ENCODE data around the gene ATP5F1B. TPM values are rescaled to one million over a fixed set of nuclear protein-coding genes. Genes with fewer than 3 reads are reported as not detected.
A peak's percentile ranks its signal among the peaks of the same experiment; 100 is the strongest.

ATP5F1B gene
- total and polyA plus RNA-seq, 2 of the 13 experiments (the other 11 are each of a cell fraction or from before 2014, with no cell fraction given) = 1,051 to 1,180 TPM

- TF ChIP-seq, protein P1, sequence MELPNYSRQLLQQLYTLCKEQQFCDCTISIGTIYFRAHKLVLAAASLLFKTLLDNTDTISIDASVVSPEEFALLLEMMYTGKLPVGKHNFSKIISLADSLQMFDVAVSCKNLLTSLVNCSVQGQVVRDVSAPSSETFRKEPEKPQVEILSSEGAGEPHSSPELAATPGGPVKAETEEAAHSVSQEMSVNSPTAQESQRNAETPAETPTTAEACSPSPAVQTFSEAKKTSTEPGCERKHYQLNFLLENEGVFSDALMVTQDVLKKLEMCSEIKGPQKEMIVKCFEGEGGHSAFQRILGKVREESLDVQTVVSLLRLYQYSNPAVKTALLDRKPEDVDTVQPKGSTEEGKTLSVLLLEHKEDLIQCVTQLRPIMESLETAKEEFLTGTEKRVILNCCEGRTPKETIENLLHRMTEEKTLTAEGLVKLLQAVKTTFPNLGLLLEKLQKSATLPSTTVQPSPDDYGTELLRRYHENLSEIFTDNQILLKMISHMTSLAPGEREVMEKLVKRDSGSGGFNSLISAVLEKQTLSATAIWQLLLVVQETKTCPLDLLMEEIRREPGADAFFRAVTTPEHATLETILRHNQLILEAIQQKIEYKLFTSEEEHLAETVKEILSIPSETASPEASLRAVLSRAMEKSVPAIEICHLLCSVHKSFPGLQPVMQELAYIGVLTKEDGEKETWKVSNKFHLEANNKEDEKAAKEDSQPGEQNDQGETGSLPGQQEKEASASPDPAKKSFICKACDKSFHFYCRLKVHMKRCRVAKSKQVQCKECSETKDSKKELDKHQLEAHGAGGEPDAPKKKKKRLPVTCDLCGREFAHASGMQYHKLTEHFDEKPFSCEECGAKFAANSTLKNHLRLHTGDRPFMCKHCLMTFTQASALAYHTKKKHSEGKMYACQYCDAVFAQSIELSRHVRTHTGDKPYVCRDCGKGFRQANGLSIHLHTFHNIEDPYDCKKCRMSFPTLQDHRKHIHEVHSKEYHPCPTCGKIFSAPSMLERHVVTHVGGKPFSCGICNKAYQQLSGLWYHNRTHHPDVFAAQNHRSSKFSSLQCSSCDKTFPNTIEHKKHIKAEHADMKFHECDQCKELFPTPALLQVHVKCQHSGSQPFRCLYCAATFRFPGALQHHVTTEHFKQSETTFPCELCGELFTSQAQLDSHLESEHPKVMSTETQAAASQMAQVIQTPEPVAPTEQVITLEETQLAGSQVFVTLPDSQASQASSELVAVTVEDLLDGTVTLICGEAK (IDR thresholded peaks at IDR 0.05) = no peak
- TF ChIP-seq, protein P1 (CRISPR knock-in tag; IDR thresholded peaks at IDR 0.05) = peak; percentile 70
- TF ChIP-seq KLF15 (CRISPR knock-in tag; IDR thresholded peaks at IDR 0.05; ENCODE audit: borderline replicate concordance) = peak; percentile 80
- TF ChIP-seq FOXA1 (IDR thresholded peaks at IDR 0.05) = no peak
- TF ChIP-seq FOXA1 (CRISPR knock-in tag; IDR thresholded peaks at IDR 0.05) = no peak
- TF ChIP-seq KDM5A (IDR thresholded peaks at IDR 0.05; ENCODE audit: borderline replicate concordance, low read length) = peak; percentile 55; the same call in 1 of the 2 replicates
- no peak for TF ChIP-seq RFX1 (IDR thresholded peaks at IDR 0.05)
- TF ChIP-seq NFYB (CRISPR knock-in tag; IDR thresholded peaks at IDR 0.05) = no peak
- TF ChIP-seq ZNF343 (CRISPR knock-in tag; IDR thresholded peaks at IDR 0.05) = peak; percentile 46; the same call in 1 of the 2 replicates
- TF ChIP-seq, protein P2, sequence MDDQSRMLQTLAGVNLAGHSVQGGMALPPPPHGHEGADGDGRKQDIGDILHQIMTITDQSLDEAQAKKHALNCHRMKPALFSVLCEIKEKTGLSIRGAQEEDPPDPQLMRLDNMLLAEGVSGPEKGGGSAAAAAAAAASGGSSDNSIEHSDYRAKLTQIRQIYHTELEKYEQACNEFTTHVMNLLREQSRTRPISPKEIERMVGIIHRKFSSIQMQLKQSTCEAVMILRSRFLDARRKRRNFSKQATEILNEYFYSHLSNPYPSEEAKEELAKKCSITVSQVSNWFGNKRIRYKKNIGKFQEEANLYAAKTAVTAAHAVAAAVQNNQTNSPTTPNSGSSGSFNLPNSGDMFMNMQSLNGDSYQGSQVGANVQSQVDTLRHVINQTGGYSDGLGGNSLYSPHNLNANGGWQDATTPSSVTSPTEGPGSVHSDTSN (CRISPR knock-in tag; IDR thresholded peaks at IDR 0.05; ENCODE audit: borderline replicate concordance) = peak; percentile 35; the same call in 1 of the 2 replicates
- TF ChIP-seq, protein P3, sequence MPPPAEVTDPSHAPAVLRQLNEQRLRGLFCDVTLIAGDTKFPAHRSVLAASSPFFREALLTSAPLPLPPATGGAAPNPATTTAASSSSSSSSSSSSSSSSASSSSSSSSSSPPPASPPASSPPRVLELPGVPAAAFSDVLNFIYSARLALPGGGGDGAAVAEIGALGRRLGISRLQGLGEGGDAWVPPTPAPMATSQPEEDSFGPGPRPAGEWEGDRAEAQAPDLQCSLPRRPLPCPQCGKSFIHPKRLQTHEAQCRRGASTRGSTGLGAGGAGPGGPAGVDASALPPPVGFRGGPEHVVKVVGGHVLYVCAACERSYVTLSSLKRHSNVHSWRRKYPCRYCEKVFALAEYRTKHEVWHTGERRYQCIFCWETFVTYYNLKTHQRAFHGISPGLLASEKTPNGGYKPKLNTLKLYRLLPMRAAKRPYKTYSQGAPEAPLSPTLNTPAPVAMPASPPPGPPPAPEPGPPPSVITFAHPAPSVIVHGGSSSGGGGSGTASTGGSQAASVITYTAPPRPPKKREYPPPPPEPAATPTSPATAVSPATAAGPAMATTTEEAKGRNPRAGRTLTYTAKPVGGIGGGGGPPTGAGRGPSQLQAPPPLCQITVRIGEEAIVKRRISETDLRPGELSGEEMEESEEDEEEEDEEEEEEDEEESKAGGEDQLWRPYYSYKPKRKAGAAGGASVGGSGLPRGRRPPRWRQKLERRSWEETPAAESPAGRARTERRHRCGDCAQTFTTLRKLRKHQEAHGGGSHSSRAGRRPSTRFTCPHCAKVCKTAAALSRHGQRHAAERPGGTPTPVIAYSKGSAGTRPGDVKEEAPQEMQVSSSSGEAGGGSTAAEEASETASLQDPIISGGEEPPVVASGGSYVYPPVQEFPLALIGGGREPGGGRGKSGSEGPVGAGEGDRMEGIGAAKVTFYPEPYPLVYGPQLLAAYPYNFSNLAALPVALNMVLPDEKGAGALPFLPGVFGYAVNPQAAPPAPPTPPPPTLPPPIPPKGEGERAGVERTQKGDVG (CRISPR knock-in tag; IDR thresholded peaks at IDR 0.05; ENCODE audit: borderline replicate concordance) = peak; percentile 92; the same call in 1 of the 2 replicates
- TF ChIP-seq KAT8 (CRISPR knock-in tag; IDR thresholded peaks at IDR 0.05) = peak; percentile 92
- no peak for TF ChIP-seq ZNF484 (CRISPR knock-in tag; IDR thresholded peaks at IDR 0.05; ENCODE audit: borderline replicate concordance, low read depth)
- 0 out of 2 replicates have a peak, but pooled peaks have one; percentile 39 for TF ChIP-seq KDM4B (CRISPR knock-in tag; IDR thresholded peaks at IDR 0.05)
- peak; percentile 66; the same call in 1 of the 2 replicates for TF ChIP-seq ZNF841 (CRISPR knock-in tag; IDR thresholded peaks at IDR 0.05; ENCODE audit: borderline replicate concordance)
- TF ChIP-seq TBP (CRISPR knock-in tag; IDR thresholded peaks at IDR 0.05) = no peak
- TF ChIP-seq CHD4 (IDR thresholded peaks at IDR 0.05; ENCODE audit: borderline replicate concordance, low read length) = no peak
These were observed 42.5 kb upstream of the ATP5F1B start, which contains the start of gene PTGES3 (continued) for GRCh38 chr12:56688129-56688845.

All from HepG2 (cell line).